ENCODE data around the gene DIRAS1.

The DIRAS1 gene

GRCh38 chr19:2754659-2755447 lies 33.7 kb upstream of the DIRAS1 start:
- DNase-seq, result no peak

- no peak for DNase-seq
Observed at GRCh38 chr19:2751438-2751830, 30.3 kb upstream of the DIRAS1 start.

- DNase-seq, result no peak
Observed at GRCh38 chr19:2750808-2751437, 29.8 kb upstream of the DIRAS1 start.

- DNase-seq, result no peak
Observed at GRCh38 chr19:2747349-2747748, 26.2 kb upstream of the DIRAS1 start.

- DNase-seq, result no peak
Observed at GRCh38 chr19:2744113-2744512, 22.9 kb upstream of the DIRAS1 start.

- DNase-seq, result no peak
Observed at GRCh38 chr19:2743099-2743498, 21.9 kb upstream of the DIRAS1 start.

GRCh38 chr19:2740314-2740656 lies 19.1 kb upstream of the DIRAS1 start:
- DNase-seq, result no peak

- peak; percentile 97 for DNase-seq
Observed at GRCh38 chr19:2739602-2740313, 18.6 kb upstream of the DIRAS1 start, which contains the start of gene SLC39A3. Gene SLC39A3 (minus strand): TSS chr19:2740017. CDS start chr19:2737257, 2,760 bp downstream.

- DNase-seq, result no peak
Observed at GRCh38 chr19:2736550-2737190, 15.5 kb upstream of the DIRAS1 start.

GRCh38 chr19:2735374-2735773 lies 14.2 kb upstream of the DIRAS1 start:
- no peak for DNase-seq

GRCh38 chr19:2734589-2735288 lies 13.6 kb upstream of the DIRAS1 start:
- DNase-seq, result no peak

- no peak for DNase-seq
Observed at GRCh38 chr19:2733930-2734588, 12.9 kb upstream of the DIRAS1 start.

- no peak for DNase-seq
Observed at GRCh38 chr19:2732883-2733282, 11.7 kb upstream of the DIRAS1 start.

GRCh38 chr19:2732157-2732725 lies 11.1 kb upstream of the DIRAS1 start:
- no peak for DNase-seq

- DNase-seq, result no peak
Observed at GRCh38 chr19:2731181-2731995, 10.2 kb upstream of the DIRAS1 start.

- DNase-seq, result no peak
Observed at GRCh38 chr19:2729943-2730818, 9.0 kb upstream of the DIRAS1 start.

- no peak for DNase-seq
Observed at GRCh38 chr19:2728783-2729387, 7.7 kb upstream of the DIRAS1 start.

GRCh38 chr19:2727640-2727944 lies 6.4 kb upstream of the DIRAS1 start:
- DNase-seq, result no peak

GRCh38 chr19:2726904-2727639 lies 5.9 kb upstream of the DIRAS1 start:
- no peak for DNase-seq

Data from activated T-cell treated with anti-CD3 and anti-CD28 coated beads, Interleukin-2, amount 50 U/mL, for 1 hour (primary cell).